K562 (cell line): Measurements from ENCODE around the gene EFEMP2. TPM values are rescaled to one million over a fixed set of nuclear protein-coding genes. Genes with fewer than 3 reads are reported as not detected.
A peak's percentile ranks its signal among the peaks of the same experiment; 100 is the strongest.

Experiments
- ATAC-seq: fragments of 200-7000 bp; cut with Tn5 transposase; 3 replicates; pipeline ENCODE4 v1.9.1; 2020; ENCODE audit warnings: moderate library complexity
- BruUV-seq: library from RNA; stranded (reverse); fragments of 400-500 nt; replicated peaks from 2 replicates; lab custom pipeline; 2021; lab: Mats Ljungman, UMichigan
- CTCF ChIA-PET: fragments of 300-600 bp; formaldehyde crosslinking; extraction: SDS; loops from one replicate; lab custom pipeline; 2021; ENCODE audit warnings: low intra/inter-chr PET ratio; lab: Yijun Ruan, JAX
- POLR2A ChIA-PET: fragments of 300-600, 350-650 bp; sonication (Branson Sonifier 250); formaldehyde crosslinking; extraction: SDS; loops from one replicate; lab custom pipeline; 2021; ENCODE audit warnings: antibody characterized with exemption, inconsistent platforms; lab: Yijun Ruan, JAX
- DNase-seq, 4 experiments: peaks; one replicate each; pipeline versions ENCODE4 v3.0.0 to v3.0.0-alpha.2; 2011 to 2018; ENCODE audit warnings: low spot score in 3 of 4, mixed read lengths in 3 of 4; ENCODE audit errors: extremely low read depth in 1 of 4
- FAIRE-seq: peaks from 2 replicates; lab custom pipeline; 2011; peaks lifted over from hg19 to GRCh38; lab: Jason Lieb, UNC
- H2AFZ ChIP-seq: 2 replicates; pipeline ENCODE4 v1.6.0; 2011; ENCODE audit warnings: low read depth, low read length, control low read depth, inconsistent platforms
- H3K27ac ChIP-seq: fragments of 200-600 bp; 3 replicates; pipeline ENCODE4 v1.8.0; 2011; ENCODE audit warnings: low read depth, mild to moderate bottlenecking, control low read depth, inconsistent platforms, low read length, moderate library complexity, mixed read lengths; ENCODE audit errors: extremely low read depth
- H3K27me3 ChIP-seq, 2 experiments: fragments of 300-600 bp in 1 of 2; 2 replicates in 1 of 2; 3 replicates in 1 of 2; pipeline versions ENCODE4 v1.6.0 to v1.8.0; 2011; ENCODE audit warnings: inconsistent platforms in 2 of 2, low read length in 2 of 2, mild to moderate bottlenecking in 1 of 2, mixed read lengths in 1 of 2, moderate library complexity in 1 of 2; ENCODE audit not compliant: control insufficient read depth in 2 of 2, insufficient read depth in 2 of 2
- H3K36me3 ChIP-seq: fragments of 300-600 bp; 3 replicates; pipeline ENCODE4 v1.8.0; 2011; ENCODE audit warnings: mild to moderate bottlenecking, low read length, inconsistent platforms; ENCODE audit not compliant: control insufficient read depth, insufficient read depth
- H3K4me1 ChIP-seq, 2 experiments: fragments of 200-600 bp in 1 of 2; replicated peaks in 1 of 2; 2 replicates in 1 of 2; 3 replicates in 1 of 2; pipeline versions ENCODE4 v1.5.1 to v1.8.0; 2011; ENCODE audit warnings: inconsistent platforms in 2 of 2, low read length in 2 of 2, mild to moderate bottlenecking in 1 of 2, mixed read lengths in 1 of 2, moderate library complexity in 1 of 2; ENCODE audit not compliant: control insufficient read depth in 2 of 2, insufficient read depth in 2 of 2
- H3K4me2 ChIP-seq: 2 replicates; pipeline ENCODE4 v1.6.1; 2011; ENCODE audit warnings: low read length, control low read depth, inconsistent platforms, mixed read lengths; ENCODE audit not compliant: insufficient read depth
- H3K4me3 ChIP-seq: fragments of 200-600 bp; sonication (generic), shearing (Covaris generic); 2 replicates; pipeline ENCODE4 v1.5.1; 2016; ENCODE audit warnings: control low read depth, inconsistent platforms
- H3K79me2 ChIP-seq: fragments of 200-600 bp; 3 replicates; pipeline ENCODE4 v1.8.0; 2011; ENCODE audit warnings: low read length, inconsistent platforms; ENCODE audit not compliant: control insufficient read depth, insufficient read depth
- H3K9ac ChIP-seq, 2 experiments: 2 replicates each; pipeline versions ENCODE4 v1.6.0 to v1.6.1; 2011; ENCODE audit warnings: low read depth in 2 of 2, low read length in 2 of 2, control low read depth in 1 of 2, inconsistent platforms in 1 of 2, mild to moderate bottlenecking in 1 of 2, mixed read lengths in 1 of 2; ENCODE audit not compliant: insufficient read depth in 1 of 2
- H3K9me1 ChIP-seq: one replicate; pipeline ENCODE4 v1.6.0; 2011; ENCODE audit warnings: inconsistent platforms, mild to moderate bottlenecking, low read length, moderate library complexity; ENCODE audit not compliant: control insufficient read depth, insufficient read depth
- H3K9me3 ChIP-seq: replicated peaks from 2 replicates; pipeline ENCODE4 v1.5.1; 2011; ENCODE audit warnings: low read depth, low read length, inconsistent platforms; ENCODE audit not compliant: control insufficient read depth, insufficient read depth
- H4K20me1 ChIP-seq: replicated peaks from 2 replicates; pipeline ENCODE4 v1.6.1; 2011; ENCODE audit warnings: low read length, inconsistent platforms, mixed read lengths; ENCODE audit not compliant: control insufficient read depth, insufficient read depth
- CBFB ChIP-seq: sonication (generic); formaldehyde crosslinking; IDR thresholded peaks from 2 replicates; pipeline ENCODE4 v1.4.0; 2020; ENCODE audit warnings: mild to moderate bottlenecking, missing genetic modification reagents
- CREM ChIP-seq: IDR thresholded peaks from 2 replicates; pipeline ENCODE4 v1.6.1; 2014; ENCODE audit warnings: antibody characterized with exemption, low read depth
- ELK1 ChIP-seq: sonication (generic); formaldehyde crosslinking; IDR thresholded peaks from 2 replicates; pipeline ENCODE4 v1.8.1; 2022; ENCODE audit warnings: missing genetic modification reagents
- GTF2F1 ChIP-seq: IDR thresholded peaks from 2 replicates; pipeline ENCODE4 v1.6.1; 2011; ENCODE audit warnings: low read depth, low read length, improper control_type of control experiment
- ZHX1 ChIP-seq: fragments of 150-350 bp; conservative IDR thresholded peaks from 2 replicates; pipeline ENCODE4 v1.6.1; 2014; ENCODE audit warnings: low read length
- WGBS: fragments of 100-300 bp; shearing (Covaris generic); methylation state at CpG from one replicate; pipeline ENCODE4 v1.1.6; 2016; ENCODE audit warnings: low coverage, mixed read lengths; ENCODE audit not compliant: insufficient coverage; ENCODE audit errors: missing lambda C conversion rate; 5-methylcytosine and 5-hydroxymethylcytosine counted together
- in situ Hi-C: fragments of 300-500 bp; cut with MboI; formaldehyde crosslinking; loops from 4 replicates; pipeline ENCODE4 v1.15.0; 2018; ENCODE audit warnings: inconsistent platforms, mixed read lengths
- intact Hi-C: fragments of 100-400 bp; cut with micrococcal nuclease; formaldehyde crosslinking; loops from 2 replicates; pipeline ENCODE4 v1.14.2; 2022
- polyA plus RNA-seq, 8 experiments: library from polyadenylated mRNA; depleted of rRNA in 4 of 8; stranded (reverse) in 5 of 8; unstranded in 3 of 8; fragments of >200 nt; fragmentation: Nextera tagmentation in 2 of 8; fragmentation: Illumina TruSeq in 1 of 8; extraction: Ambion mirVana in 2 of 8; extraction: Trizol in 1 of 8; gene quantifications; 2 replicates each; pipeline versions ENCODE4 v1.2.1 to v1.2.3, GENCODE V29; 2011 to 2014; ENCODE audit warnings: inconsistent platforms in 1 of 8, missing spikeins in 1 of 8
- total RNA-seq, 7 experiments: library from RNA; depleted of rRNA in 6 of 7; stranded (reverse); fragments of >200 nt in 6 of 7; fragmentation: Illumina TruSeq in 2 of 7; extraction: Trizol in 2 of 7; gene quantifications; 2 replicates each; pipeline versions ENCODE4 v1.2.1 to v1.2.3, GENCODE V29; 2011 to 2021; ENCODE audit warnings: low replicate concordance in 1 of 7

Gene EFEMP2
- total and polyA plus RNA-seq, 9 of the 15 experiments (the other 6 are each of a cell fraction or from before 2014, with no cell fraction given), result 0.07 to 2.9 (median 0.69) TPM; not detected in 1

GRCh38 chr11:65844231-65844872 lies 28.2 kb downstream of the EFEMP2 start:
- BruUV-seq, result no TSS peak
- no peaks in the 10 kb centered on the region for H3K9me1 ChIP-seq
- no peak for TF ChIP-seq CBFB (CRISPR knock-in tag)
- TF ChIP-seq ZHX1, result no peak
- TF ChIP-seq ELK1 (CRISPR knock-in tag), result no peak
- TF ChIP-seq CREM, result 0 out of 2 replicates have a peak, but pooled peaks have one; percentile 11
- no peak for TF ChIP-seq GTF2F1
- in situ Hi-C loops (no loop called here), intact Hi-C loops (no loop called here)
- no peaks in the 10 kb centered on the region for H4K20me1 ChIP-seq
- WGBS, result 54% methylated on average over 10 of the region's 10 CpGs
- H3K27ac ChIP-seq, result no peak overlapping the region
- no peak overlapping the region for H2AFZ ChIP-seq
- ChIA-PET CTCF (no interaction called here), POLR2A (interaction anchor here (0.7 to 1.7 kb wide), 3 partner anchors 7 to 14 kb away, joined by 3 to 12 read pairs (median 4); partner anchors contain the start of gene CFL1)
- no peak overlapping the region for H3K4me2 ChIP-seq
- no peak overlapping the region for H3K4me3 ChIP-seq
- H3K9ac ChIP-seq, result no peak overlapping the region
- H3K36me3 ChIP-seq, result no peaks in the 10 kb centered on the region
- no peaks in the 10 kb centered on the region for H3K79me2 ChIP-seq
- peaks cover 0 to 5% of the 10 kb centered on the region in 2 experiments; a peak in 3 of 5 replicates for H3K4me1 ChIP-seq
- H3K9me3 ChIP-seq, result no peaks in the 10 kb centered on the region
- ATAC-seq (no peak), FAIRE-seq (no peak), DNase-seq (no peak)
- H3K27me3 ChIP-seq, result no peaks in the 10 kb centered on the region
